Stimulated activated CD4-positive, alpha-beta T cell treated with anti-CD3 and anti-CD28 coated beads, Interleukin-1b, Interleukin-23, amount 100 ng/mL, for 1 hour (primary cell): ENCODE data around the gene ASXL2.

Experiments
- DNase-seq, 2 donors: peaks; one replicate each; pipeline ENCODE4 v3.0.0-alpha.2; 2020; ENCODE audit warnings: low read depth in 2 of 2

ASXL2 gene

GRCh38 chr2:25799301-25799700, 79.0 kb downstream of the ASXL2 start:
- DNase-seq, result no peak

- no peak for DNase-seq
Observed at GRCh38 chr2:25797620-25798488, 80.4 kb downstream of the ASXL2 start.

- DNase-seq, result no peak
Observed at GRCh38 chr2:25794544-25795276, 83.6 kb downstream of the ASXL2 start.

GRCh38 chr2:25790074-25790790, 88.1 kb downstream of the ASXL2 start:
- no peak for DNase-seq

GRCh38 chr2:25788457-25788856, 89.8 kb downstream of the ASXL2 start:
- DNase-seq, result no peak

GRCh38 chr2:25787020-25787419, 91.3 kb downstream of the ASXL2 start:
- DNase-seq, result no peak

- no peak for DNase-seq
Observed at GRCh38 chr2:25784404-25784803, 93.9 kb downstream of the ASXL2 start.

- no peak for DNase-seq
Observed at GRCh38 chr2:25777077-25777476, 101.2 kb downstream of the ASXL2 start.

GRCh38 chr2:25772078-25772477, 106.2 kb downstream of the ASXL2 start:
- no peak for DNase-seq

GRCh38 chr2:25763575-25763974, 114.7 kb downstream of the ASXL2 start:
- DNase-seq, result no peak

GRCh38 chr2:25760297-25760696, 118.0 kb downstream of the ASXL2 start:
- DNase-seq, result no peak

GRCh38 chr2:25758348-25758747, 119.9 kb downstream of the ASXL2 start:
- no peak for DNase-seq

GRCh38 chr2:25757906-25758305, 120.4 kb downstream of the ASXL2 start:
- DNase-seq, result no peak

- no peak for DNase-seq
Observed at GRCh38 chr2:25756536-25756935, 121.8 kb downstream of the ASXL2 start.

GRCh38 chr2:25749676-25750075, 128.6 kb downstream of the ASXL2 start:
- no peak for DNase-seq

GRCh38 chr2:25744055-25744454, 134.2 kb downstream of the ASXL2 start:
- no peak for DNase-seq

GRCh38 chr2:25743132-25743830, 135.0 kb downstream of the ASXL2 start:
- no peak for DNase-seq

GRCh38 chr2:25742501-25742900, 135.8 kb downstream of the ASXL2 start:
- DNase-seq, result no peak

- DNase-seq, result no peak
Observed at GRCh38 chr2:25740810-25741381, 137.4 kb downstream of the ASXL2 start.

- DNase-seq, result no peak
Observed at GRCh38 chr2:25738383-25739343, 139.6 kb downstream of the ASXL2 start.
